ENCODE results near the gene RPH3AL. TPM values are rescaled to one million over a fixed set of nuclear protein-coding genes. Genes with fewer than 3 reads are reported as not detected.

Gene RPH3AL
- total and polyA plus RNA-seq, 10 of the 15 experiments (the other 5 are each of a cell fraction or from before 2014, with no cell fraction given) = 0.04 to 1.2 (median 0.47) TPM; not detected in 2

GRCh38 chr17:313231-313630 is 39.4 kb downstream of the RPH3AL start:
- ATAC-seq (no peak), DNase-seq (ENCODE audit: low read depth, low spot score) (no peak), FAIRE-seq (no peak)
- Histone ChIP-seq H2AFZ (ENCODE audit: control insufficient read depth, low read depth, low read length) (no peak overlapping the region), H3K9me3 (replicated peaks; ENCODE audit: control insufficient read depth, insufficient read depth, low read length) (no peaks in the 10 kb centered on the region; the same call in 2 of the 3 replicates), H3K27ac (ENCODE audit: control insufficient read depth, insufficient read depth) (no peak overlapping the region), H3K4me2 (ENCODE audit: control insufficient read depth, insufficient read depth) (no peak overlapping the region), H3K27me3 (replicated peaks in 1 of 2; ENCODE audit: control insufficient read depth in 2 of 2, insufficient read depth in 2 of 2, low read length in 1 of 2) (no peaks in the 10 kb centered on the region), H3K9ac (ENCODE audit: control insufficient read depth, insufficient read depth, low read length) (no peak overlapping the region), H3K36me3 (ENCODE audit: control insufficient read depth in 2 of 2, insufficient read depth in 2 of 2, low read length in 1 of 2) (no peaks in the 10 kb centered on the region), H3K79me2 (ENCODE audit: control insufficient read depth, insufficient read depth, low read length) (no peaks in the 10 kb centered on the region), H3K4me3 (no peak overlapping the region), H3K4me1 (ENCODE audit: control insufficient read depth, insufficient read depth, low read length) (no peaks in the 10 kb centered on the region), H4K20me1 (ENCODE audit: control insufficient read depth, insufficient read depth) (no peaks in the 10 kb centered on the region)
- ChIA-PET RAD21 (ENCODE audit: unreplicated experiment) (no interaction called here), POLR2A (no interaction called here), SMC1A (ENCODE audit: uncharacterized antibody, unreplicated experiment) (no interaction called here), CTCF (no interaction called here)
- BruUV-seq (replicated peaks) = no TSS peak
- intact Hi-C loops (cut with micrococcal nuclease; ENCODE audit: unreplicated experiment) (loop anchor here (5.0 kb wide), 1 partner anchor 151 kb away; no protein-coding TSS in a partner anchor), in situ Hi-C loops (cut with MboI) (loop anchor here (5.0 kb wide), 1 partner anchor 151 kb away; no protein-coding TSS in a partner anchor)
- 41% methylated on average over 10 of the region's 10 CpGs for WGBS (ENCODE audit: insufficient coverage, insufficient replicate concordance, low lambda C conversion rate, missing lambda C conversion rate)
- TF ChIP-seq RB1 (IDR thresholded peaks at IDR 0.05; ENCODE audit: borderline replicate concordance) (no peak), NR2C1 (IDR thresholded peaks at IDR 0.05) (no peak), RAD51 (IDR thresholded peaks at IDR 0.05) (no peak), ZNF207 (IDR thresholded peaks at IDR 0.05; ENCODE audit: borderline replicate concordance) (no peak), SRF (IDR thresholded peaks at IDR 0.05; ENCODE audit: low read depth in 2 of 2, low read length in 2 of 2) (no peak), POLR2AphosphoS2 (IDR thresholded peaks at IDR 0.05; ENCODE audit: low read depth, low read length) (no peak), CREM (IDR thresholded peaks at IDR 0.05; ENCODE audit: low read depth) (no peak), POLR2A (IDR thresholded peaks at IDR 0.05; ENCODE audit: low read depth, low read length) (no peak), GATAD2B (conservative IDR thresholded peaks at IDR 0.05; ENCODE audit: low read depth) (no peak), ZNF622 (IDR thresholded peaks at IDR 0.05) (no peak)
- TF ChIP-seq, protein P1, sequence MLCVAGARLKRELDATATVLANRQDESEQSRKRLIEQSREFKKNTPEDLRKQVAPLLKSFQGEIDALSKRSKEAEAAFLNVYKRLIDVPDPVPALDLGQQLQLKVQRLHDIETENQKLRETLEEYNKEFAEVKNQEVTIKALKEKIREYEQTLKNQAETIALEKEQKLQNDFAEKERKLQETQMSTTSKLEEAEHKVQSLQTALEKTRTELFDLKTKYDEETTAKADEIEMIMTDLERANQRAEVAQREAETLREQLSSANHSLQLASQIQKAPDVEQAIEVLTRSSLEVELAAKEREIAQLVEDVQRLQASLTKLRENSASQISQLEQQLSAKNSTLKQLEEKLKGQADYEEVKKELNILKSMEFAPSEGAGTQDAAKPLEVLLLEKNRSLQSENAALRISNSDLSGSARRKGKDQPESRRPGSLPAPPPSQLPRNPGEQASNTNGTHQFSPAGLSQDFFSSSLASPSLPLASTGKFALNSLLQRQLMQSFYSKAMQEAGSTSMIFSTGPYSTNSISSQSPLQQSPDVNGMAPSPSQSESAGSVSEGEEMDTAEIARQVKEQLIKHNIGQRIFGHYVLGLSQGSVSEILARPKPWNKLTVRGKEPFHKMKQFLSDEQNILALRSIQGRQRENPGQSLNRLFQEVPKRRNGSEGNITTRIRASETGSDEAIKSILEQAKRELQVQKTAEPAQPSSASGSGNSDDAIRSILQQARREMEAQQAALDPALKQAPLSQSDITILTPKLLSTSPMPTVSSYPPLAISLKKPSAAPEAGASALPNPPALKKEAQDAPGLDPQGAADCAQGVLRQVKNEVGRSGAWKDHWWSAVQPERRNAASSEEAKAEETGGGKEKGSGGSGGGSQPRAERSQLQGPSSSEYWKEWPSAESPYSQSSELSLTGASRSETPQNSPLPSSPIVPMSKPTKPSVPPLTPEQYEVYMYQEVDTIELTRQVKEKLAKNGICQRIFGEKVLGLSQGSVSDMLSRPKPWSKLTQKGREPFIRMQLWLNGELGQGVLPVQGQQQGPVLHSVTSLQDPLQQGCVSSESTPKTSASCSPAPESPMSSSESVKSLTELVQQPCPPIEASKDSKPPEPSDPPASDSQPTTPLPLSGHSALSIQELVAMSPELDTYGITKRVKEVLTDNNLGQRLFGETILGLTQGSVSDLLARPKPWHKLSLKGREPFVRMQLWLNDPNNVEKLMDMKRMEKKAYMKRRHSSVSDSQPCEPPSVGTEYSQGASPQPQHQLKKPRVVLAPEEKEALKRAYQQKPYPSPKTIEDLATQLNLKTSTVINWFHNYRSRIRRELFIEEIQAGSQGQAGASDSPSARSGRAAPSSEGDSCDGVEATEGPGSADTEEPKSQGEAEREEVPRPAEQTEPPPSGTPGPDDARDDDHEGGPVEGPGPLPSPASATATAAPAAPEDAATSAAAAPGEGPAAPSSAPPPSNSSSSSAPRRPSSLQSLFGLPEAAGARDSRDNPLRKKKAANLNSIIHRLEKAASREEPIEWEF (IDR thresholded peaks at IDR 0.05; ENCODE audit: insufficient replicate concordance, low read depth, low read length) = no peak
- TF ChIP-seq, protein P2, sequence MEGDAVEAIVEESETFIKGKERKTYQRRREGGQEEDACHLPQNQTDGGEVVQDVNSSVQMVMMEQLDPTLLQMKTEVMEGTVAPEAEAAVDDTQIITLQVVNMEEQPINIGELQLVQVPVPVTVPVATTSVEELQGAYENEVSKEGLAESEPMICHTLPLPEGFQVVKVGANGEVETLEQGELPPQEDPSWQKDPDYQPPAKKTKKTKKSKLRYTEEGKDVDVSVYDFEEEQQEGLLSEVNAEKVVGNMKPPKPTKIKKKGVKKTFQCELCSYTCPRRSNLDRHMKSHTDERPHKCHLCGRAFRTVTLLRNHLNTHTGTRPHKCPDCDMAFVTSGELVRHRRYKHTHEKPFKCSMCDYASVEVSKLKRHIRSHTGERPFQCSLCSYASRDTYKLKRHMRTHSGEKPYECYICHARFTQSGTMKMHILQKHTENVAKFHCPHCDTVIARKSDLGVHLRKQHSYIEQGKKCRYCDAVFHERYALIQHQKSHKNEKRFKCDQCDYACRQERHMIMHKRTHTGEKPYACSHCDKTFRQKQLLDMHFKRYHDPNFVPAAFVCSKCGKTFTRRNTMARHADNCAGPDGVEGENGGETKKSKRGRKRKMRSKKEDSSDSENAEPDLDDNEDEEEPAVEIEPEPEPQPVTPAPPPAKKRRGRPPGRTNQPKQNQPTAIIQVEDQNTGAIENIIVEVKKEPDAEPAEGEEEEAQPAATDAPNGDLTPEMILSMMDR (IDR thresholded peaks at IDR 0.05 in 2 of 3, conservative IDR thresholded peaks at IDR 0.05 in 1 of 3; ENCODE audit: control insufficient read depth in 2 of 3, extremely low read depth in 1 of 3, insufficient read depth in 1 of 3, low read depth in 3 of 3, low read length in 3 of 3) = no peak
- TF ChIP-seq, protein P3, sequence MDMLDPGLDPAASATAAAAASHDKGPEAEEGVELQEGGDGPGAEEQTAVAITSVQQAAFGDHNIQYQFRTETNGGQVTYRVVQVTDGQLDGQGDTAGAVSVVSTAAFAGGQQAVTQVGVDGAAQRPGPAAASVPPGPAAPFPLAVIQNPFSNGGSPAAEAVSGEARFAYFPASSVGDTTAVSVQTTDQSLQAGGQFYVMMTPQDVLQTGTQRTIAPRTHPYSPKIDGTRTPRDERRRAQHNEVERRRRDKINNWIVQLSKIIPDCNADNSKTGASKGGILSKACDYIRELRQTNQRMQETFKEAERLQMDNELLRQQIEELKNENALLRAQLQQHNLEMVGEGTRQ (IDR thresholded peaks at IDR 0.05; ENCODE audit: borderline replicate concordance, low read depth, low read length) = no peak
- TF ChIP-seq, protein P4, sequence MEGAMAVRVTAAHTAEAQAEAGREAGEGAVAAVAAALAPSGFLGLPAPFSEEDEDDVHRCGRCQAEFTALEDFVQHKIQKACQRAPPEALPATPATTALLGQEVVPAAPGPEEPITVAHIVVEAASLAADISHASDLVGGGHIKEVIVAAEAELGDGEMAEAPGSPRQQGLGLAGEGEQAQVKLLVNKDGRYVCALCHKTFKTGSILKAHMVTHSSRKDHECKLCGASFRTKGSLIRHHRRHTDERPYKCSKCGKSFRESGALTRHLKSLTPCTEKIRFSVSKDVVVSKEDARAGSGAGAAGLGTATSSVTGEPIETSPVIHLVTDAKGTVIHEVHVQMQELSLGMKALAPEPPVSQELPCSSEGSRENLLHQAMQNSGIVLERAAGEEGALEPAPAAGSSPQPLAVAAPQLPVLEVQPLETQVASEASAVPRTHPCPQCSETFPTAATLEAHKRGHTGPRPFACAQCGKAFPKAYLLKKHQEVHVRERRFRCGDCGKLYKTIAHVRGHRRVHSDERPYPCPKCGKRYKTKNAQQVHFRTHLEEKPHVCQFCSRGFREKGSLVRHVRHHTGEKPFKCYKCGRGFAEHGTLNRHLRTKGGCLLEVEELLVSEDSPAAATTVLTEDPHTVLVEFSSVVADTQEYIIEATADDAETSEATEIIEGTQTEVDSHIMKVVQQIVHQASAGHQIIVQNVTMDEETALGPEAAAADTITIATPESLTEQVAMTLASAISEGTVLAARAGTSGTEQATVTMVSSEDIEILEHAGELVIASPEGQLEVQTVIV (IDR thresholded peaks at IDR 0.05; ENCODE audit: borderline replicate concordance, partially characterized antibody) = no peak
